ENCODE measurements around the gene CD96. TPM values are rescaled to one million over a fixed set of nuclear protein-coding genes. Genes with fewer than 3 reads are reported as not detected.

CD96 gene
- total RNA-seq, 6 experiments from 2014 or later, result 0.31 to 1.3 (median 0.79) TPM

DNA sequence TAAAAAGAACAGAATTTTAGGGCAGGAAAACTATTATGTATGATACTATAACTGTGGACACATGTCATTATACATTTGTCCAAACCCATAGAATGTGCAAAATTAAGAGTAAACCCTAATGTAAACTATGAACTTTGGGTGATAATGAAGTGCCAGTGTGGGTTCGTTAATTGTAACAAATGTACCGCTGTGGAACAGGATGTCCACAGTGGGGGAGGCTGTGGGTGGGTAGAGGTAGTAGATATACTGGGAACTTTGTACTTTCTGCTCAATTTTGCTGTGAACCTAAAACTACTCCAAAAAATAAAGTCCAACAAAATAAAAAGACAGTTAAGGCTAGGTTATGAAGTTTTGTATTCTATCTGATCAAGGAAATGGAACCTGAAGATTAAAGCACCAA, 24.8 kb downstream of the CD96 start:
- H3K36me3 ChIP-seq, result no peaks in the 10 kb centered on the region
- no peak overlapping the region for H3K4me3 ChIP-seq
- H3K4me1 ChIP-seq, result no peaks in the 10 kb centered on the region
- intact Hi-C loops (cut with DNase I), result no loop called here
- H3K9me3 ChIP-seq, result no peaks in the 10 kb centered on the region
- WGBS (ENCODE audit: insufficient coverage, low coverage, low lambda C conversion rate, missing lambda C conversion rate), result 55% methylated on average over 2 of the region's 2 CpGs
- no peak for ATAC-seq
- no peak for TF ChIP-seq POLR2A (IDR thresholded peaks at IDR 0.05)
- H3K27ac ChIP-seq, result no peak overlapping the region
- no peak for DNase-seq
- no peaks in the 10 kb centered on the region for H3K27me3 ChIP-seq

DNA sequence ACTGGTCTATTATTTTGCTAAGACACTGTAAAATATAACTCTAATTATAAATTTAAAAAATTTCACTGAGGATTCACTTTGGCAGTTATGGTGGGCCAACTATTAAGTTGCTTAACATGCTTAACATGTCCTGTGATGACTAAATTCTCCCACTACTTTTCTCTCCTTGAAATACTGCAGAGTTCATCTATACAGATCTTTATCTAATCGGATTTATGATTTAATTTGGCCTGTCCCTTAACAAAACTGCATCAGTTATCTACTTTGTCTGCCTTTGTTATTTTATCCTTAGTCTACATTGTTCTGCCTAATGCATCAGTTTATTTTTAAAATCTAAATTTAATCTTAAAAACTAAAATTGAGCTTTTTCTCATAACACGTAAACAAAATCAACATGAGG, 26.4 kb downstream of the CD96 start:
- DNase-seq (no peak), ATAC-seq (no peak)
- no peaks in the 10 kb centered on the region for H3K36me3 ChIP-seq
- no peak for TF ChIP-seq POLR2A (IDR thresholded peaks at IDR 0.05)
- TF ChIP-seq, protein P1, sequence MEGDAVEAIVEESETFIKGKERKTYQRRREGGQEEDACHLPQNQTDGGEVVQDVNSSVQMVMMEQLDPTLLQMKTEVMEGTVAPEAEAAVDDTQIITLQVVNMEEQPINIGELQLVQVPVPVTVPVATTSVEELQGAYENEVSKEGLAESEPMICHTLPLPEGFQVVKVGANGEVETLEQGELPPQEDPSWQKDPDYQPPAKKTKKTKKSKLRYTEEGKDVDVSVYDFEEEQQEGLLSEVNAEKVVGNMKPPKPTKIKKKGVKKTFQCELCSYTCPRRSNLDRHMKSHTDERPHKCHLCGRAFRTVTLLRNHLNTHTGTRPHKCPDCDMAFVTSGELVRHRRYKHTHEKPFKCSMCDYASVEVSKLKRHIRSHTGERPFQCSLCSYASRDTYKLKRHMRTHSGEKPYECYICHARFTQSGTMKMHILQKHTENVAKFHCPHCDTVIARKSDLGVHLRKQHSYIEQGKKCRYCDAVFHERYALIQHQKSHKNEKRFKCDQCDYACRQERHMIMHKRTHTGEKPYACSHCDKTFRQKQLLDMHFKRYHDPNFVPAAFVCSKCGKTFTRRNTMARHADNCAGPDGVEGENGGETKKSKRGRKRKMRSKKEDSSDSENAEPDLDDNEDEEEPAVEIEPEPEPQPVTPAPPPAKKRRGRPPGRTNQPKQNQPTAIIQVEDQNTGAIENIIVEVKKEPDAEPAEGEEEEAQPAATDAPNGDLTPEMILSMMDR (IDR thresholded peaks at IDR 0.05), result no peak
- no peak overlapping the region for H3K27ac ChIP-seq
- no peaks in the 10 kb centered on the region for H3K27me3 ChIP-seq
- WGBS (ENCODE audit: insufficient coverage, low coverage, low lambda C conversion rate, missing lambda C conversion rate), result 58% methylated on average over 2 of the region's 2 CpGs
- intact Hi-C loops (cut with DNase I), result no loop called here
- no peaks in the 10 kb centered on the region for H3K4me1 ChIP-seq
- no peaks in the 10 kb centered on the region for H3K9me3 ChIP-seq
- no peak overlapping the region for H3K4me3 ChIP-seq

DNA sequence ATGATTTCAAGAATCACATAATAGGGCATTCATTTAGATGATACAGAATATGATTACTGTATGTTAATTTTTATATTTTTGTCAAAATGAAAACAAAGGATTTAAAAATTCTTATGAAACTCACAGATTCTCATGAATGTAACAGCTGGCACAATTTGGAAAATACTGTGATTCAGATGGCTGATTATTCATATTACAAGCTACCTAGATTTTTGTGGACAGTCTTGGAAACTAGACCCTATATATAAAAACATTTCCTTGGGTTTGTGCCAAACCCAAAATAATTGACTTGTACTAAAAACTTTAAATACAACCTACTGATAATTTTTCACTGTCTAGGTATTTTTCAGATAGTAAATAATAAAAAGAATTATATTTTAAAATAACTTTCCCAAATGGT, 26.9 kb downstream of the CD96 start:
- no peaks in the 10 kb centered on the region for H3K36me3 ChIP-seq
- TF ChIP-seq, protein P1 (IDR thresholded peaks at IDR 0.05), result no peak

DNA sequence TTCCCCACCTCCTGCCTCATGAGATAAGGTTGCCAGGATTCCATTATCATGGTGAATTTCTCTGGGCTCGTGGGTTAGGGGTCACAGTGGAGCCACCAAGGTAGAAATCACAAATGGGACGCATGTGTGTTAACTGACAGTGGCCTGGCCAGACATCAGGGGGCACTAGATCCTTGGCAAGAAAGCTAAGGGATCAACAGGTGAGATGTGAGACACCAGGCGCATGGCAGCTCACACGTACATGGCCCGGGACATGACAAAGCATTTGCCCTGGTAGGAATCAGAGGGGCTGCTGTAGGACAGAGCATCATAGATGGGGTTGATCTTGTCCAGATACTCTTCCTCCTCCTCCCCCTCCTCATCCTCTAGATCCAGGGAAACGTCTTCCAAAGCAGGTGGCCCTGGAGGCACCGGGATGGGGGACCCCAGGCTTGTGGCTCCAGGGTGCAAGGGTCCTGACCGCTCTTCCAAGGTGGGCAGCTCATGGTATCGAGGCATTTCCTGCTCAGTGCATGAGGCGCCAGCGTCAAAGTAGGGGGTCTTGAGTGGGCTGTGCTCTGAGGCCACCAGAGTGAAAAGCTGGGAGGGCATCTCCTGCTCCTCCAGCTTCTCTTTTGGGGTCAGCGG, 28.5 kb downstream of the CD96 start:
- no peak overlapping the region for H3K27ac ChIP-seq
- no peak overlapping the region for H3K4me3 ChIP-seq

More for the DNA sequence above, 26.9 kb downstream of the CD96 start:
- Histone ChIP-seq H3K27me3 (no peaks in the 10 kb centered on the region), H3K27ac (no peak overlapping the region), H3K4me1 (no peaks in the 10 kb centered on the region), H3K4me3 (no peak overlapping the region), H3K9me3 (no peaks in the 10 kb centered on the region)
- no peak for DNase-seq
- no peak for ATAC-seq
- intact Hi-C loops (cut with DNase I), result no loop called here

DNA sequence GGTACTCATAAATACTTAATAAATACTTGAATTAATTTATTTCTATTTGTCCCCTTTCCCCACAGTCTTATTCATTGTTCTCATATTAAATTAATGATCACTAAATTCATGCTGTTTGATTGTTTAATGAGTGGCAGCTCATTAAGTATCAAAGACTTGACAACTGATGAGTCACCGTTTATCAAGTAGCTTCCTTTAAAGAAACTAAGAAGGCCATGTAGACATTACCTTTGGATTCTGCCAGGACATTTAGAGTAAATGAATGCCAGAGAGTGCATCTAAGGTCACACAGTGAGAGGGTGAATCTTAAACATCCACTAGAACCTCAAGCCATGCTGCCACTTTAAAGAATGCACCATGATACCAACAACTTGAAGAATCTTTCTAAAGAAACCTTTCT, 29.3 kb downstream of the CD96 start:
- no peak overlapping the region for H3K4me3 ChIP-seq
- H3K4me1 ChIP-seq, result no peaks in the 10 kb centered on the region
- H3K9me3 ChIP-seq, result no peaks in the 10 kb centered on the region
- DNase-seq (no peak), ATAC-seq (no peak)
- TF ChIP-seq, protein P1 (IDR thresholded peaks at IDR 0.05), result no peak
- no peak for TF ChIP-seq POLR2A (IDR thresholded peaks at IDR 0.05)
- no peaks in the 10 kb centered on the region for H3K27me3 ChIP-seq
- H3K27ac ChIP-seq, result no peak overlapping the region
- intact Hi-C loops (cut with DNase I), result no loop called here
- no peaks in the 10 kb centered on the region for H3K36me3 ChIP-seq
- WGBS (ENCODE audit: insufficient coverage, low coverage, low lambda C conversion rate, missing lambda C conversion rate), result 77% methylated on average over 1 of the region's 1 CpG

More for the DNA sequence above, 28.5 kb downstream of the CD96 start:
- H3K9me3 ChIP-seq, result no peaks in the 10 kb centered on the region
- intact Hi-C loops (cut with DNase I), result no loop called here
- H3K27me3 ChIP-seq, result no peaks in the 10 kb centered on the region
- TF ChIP-seq POLR2A (IDR thresholded peaks at IDR 0.05), result no peak
- TF ChIP-seq, protein P1 (IDR thresholded peaks at IDR 0.05), result no peak
- H3K4me1 ChIP-seq, result no peaks in the 10 kb centered on the region
- no peaks in the 10 kb centered on the region for H3K36me3 ChIP-seq
- WGBS (ENCODE audit: insufficient coverage, low coverage, low lambda C conversion rate, missing lambda C conversion rate), result 85% methylated on average over 5 of the region's 12 CpGs
- DNase-seq (no peak), ATAC-seq (peak in 1 of 4 donors; percentile 10)

Measured in right lobe of liver (tissue), 6 donors.